ENCODE measurements around the gene AKAP6.

AKAP6 gene

GRCh38 chr14:32426586-32427388 is 97.7 kb downstream of the AKAP6 start:
- H3K4me3 ChIP-seq (ENCODE audit: low read depth, low read length), result no peak overlapping the region
- DNase-seq (ENCODE audit: low read depth), result no peak
- TF ChIP-seq CTCF (IDR thresholded peaks at IDR 0.05; ENCODE audit: low read depth, low read length, missing control alignments), result no peak

DNA sequence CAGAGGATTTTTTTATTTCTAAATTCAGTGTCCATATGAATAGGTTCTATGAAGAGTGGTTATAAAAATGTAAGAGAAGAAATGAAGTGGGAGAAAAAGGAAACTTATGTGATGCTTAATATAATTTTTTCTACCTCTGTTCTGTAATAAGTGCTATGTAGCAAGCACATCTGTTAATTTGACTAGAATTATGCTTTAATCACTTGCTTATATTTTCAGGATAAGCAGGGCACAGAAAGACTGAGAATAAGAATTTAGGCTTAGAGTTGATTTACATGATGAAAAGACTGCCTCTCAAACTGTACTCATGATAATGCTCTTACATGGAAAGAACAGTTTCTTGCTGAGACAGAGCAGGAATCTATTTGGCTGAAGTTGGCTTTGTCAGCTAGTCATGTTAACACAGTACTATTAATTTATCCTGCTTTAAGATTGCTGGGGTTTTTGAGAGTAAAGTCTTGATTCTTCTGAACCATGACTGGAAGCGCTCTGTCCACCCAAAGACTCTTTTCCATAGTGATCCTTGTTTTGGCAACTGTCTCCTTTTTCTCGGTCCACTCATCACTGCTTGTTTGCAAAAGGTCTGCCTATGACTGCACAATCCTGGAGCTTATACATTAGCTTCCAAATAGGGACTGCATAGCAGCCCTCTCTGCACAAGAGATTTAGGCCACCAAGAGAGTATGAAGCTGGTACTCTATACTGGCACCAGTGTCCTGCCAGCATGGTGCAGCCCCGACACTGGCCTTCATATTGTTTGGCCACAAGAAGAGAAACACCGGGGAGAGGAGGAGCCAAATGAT is 98.8 kb downstream of the AKAP6 start:
- TF ChIP-seq CTCF (IDR thresholded peaks at IDR 0.05; ENCODE audit: low read depth, low read length, missing control alignments), result no peak
- no peak overlapping the region for H3K4me3 ChIP-seq (ENCODE audit: low read depth, low read length)
- no peak for DNase-seq (ENCODE audit: low read depth)

GRCh38 chr14:32428875-32429274 is 99.8 kb downstream of the AKAP6 start:
- DNase-seq (ENCODE audit: low read depth), result no peak
- H3K4me3 ChIP-seq (ENCODE audit: low read depth, low read length), result no peak overlapping the region
- TF ChIP-seq CTCF (IDR thresholded peaks at IDR 0.05; ENCODE audit: low read depth, low read length, missing control alignments), result no peak

- no peak for TF ChIP-seq CTCF (IDR thresholded peaks at IDR 0.05; ENCODE audit: low read depth, low read length, missing control alignments)
- no peak overlapping the region for H3K4me3 ChIP-seq (ENCODE audit: low read depth, low read length)
- no peak for DNase-seq (ENCODE audit: low read depth)
These were observed 101.2 kb downstream of the AKAP6 start for GRCh38 chr14:32430326-32430725.

DNA sequence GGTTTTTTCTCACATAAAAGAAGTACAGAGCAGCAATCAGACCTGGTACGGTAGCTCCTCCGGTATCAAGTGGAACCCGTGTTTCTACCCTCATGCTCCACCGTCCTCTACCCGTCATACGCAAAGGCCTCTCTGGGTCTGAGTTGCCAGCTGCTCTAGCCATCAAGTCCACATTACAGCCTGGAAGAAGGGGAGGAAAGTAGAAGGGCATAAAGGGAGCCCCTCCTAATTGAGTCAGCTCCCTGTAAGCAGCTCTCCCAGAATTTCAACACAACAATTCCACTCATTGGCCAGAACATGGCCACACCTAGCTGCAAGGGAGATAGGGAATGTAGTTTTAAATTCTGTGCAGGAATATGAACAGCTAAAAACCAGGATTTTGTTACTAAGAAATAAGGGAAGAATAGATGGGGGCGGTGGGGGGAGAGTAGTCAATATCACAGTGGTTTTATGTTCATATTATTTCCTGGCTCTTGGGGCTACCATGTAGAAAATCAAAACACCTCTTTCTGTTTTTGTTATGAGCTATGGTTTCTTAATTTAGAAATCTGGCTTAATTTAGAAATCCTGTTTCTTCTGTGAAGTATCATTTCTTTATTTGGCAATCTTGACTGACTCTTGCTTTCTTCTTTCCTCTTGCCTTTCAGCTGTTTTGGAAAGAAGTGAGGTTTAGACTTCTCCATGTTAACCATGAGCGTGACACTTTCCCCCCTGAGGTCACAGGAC is 103.9 kb downstream of the AKAP6 start:
- no peak for TF ChIP-seq CTCF (IDR thresholded peaks at IDR 0.05; ENCODE audit: low read depth, low read length, missing control alignments)
- H3K4me3 ChIP-seq (ENCODE audit: low read depth, low read length), result peak overlapping the region; percentile 25
- no peak for DNase-seq (ENCODE audit: low read depth)

DNA sequence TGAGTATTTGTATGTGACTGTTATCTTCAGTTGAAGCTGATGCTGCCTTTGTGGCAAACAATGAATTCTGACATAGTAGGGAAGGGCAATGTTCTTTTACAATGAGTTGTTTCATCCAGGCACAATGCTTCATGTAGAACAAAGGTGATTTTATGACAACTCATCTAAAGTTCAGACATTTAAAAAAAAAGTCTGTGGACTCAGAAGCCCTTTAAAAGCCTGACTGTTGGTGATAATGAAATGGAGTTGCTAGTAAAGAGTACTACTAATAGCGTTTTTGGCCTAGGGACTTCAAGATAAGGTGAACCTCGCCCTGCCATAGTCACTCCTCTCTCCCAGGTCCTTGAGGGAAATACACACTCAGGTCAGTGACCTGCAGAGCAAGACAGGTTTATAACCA is 105.1 kb downstream of the AKAP6 start:
- DNase-seq (ENCODE audit: low read depth), result no peak
- no peak for TF ChIP-seq CTCF (IDR thresholded peaks at IDR 0.05; ENCODE audit: low read depth, low read length, missing control alignments)
- H3K4me3 ChIP-seq (ENCODE audit: low read depth, low read length), result no peak overlapping the region

Data from GM12864 (cell line).